H1 (cell line): ENCODE data around the gene PHTF2. TPM values are rescaled to one million over a fixed set of nuclear protein-coding genes. Genes with fewer than 3 reads are reported as not detected.

ENCODE experiments used
- CTCF ChIA-PET: fragments of 300-600 bp; sonication (Branson Sonifier 250); formaldehyde crosslinking; loops from one replicate; lab custom pipeline; 2021; ENCODE audit not compliant: partially characterized antibody; lab: Charles Lee
- POLR2A ChIA-PET: fragments of 300-600 bp; sonication (Branson Sonifier 250); formaldehyde crosslinking; loops from one replicate; lab custom pipeline; 2021; ENCODE audit warnings: inconsistent platforms; ENCODE audit not compliant: partially characterized antibody; lab: Charles Lee
- DNase-seq, 2 experiments: peaks; one replicate each; pipeline versions ENCODE4 v3.0.0 to v3.0.0-alpha.2; 2010 to 2022; ENCODE audit warnings: low spot score in 2 of 2, low read depth in 1 of 2, mixed read lengths in 1 of 2
- FAIRE-seq: peaks from 2 replicates; lab custom pipeline; 2011; peaks lifted over from hg19 to GRCh38; lab: Jason Lieb, UNC
- H2AFZ ChIP-seq: 2 replicates; pipeline ENCODE4 v1.8.1; 2012; ENCODE audit warnings: low read length, inconsistent platforms
- H2AK5ac ChIP-seq: 2 replicates; pipeline ENCODE4 v1.6.1; 2013; ENCODE audit warnings: low read depth, low read length
- H2BK120ac ChIP-seq: replicated peaks from 2 replicates; pipeline ENCODE3; 2013; ENCODE audit warnings: low read depth, low read length, inconsistent platforms
- H2BK12ac ChIP-seq: 2 replicates; pipeline ENCODE4 v1.6.1; 2013; ENCODE audit warnings: low read depth, low read length
- H2BK15ac ChIP-seq: 2 replicates; pipeline ENCODE4 v1.6.1; 2013; ENCODE audit warnings: low read length
- H2BK20ac ChIP-seq: 2 replicates; pipeline ENCODE4 v1.6.1; 2013; ENCODE audit warnings: low read length
- H2BK5ac ChIP-seq: 2 replicates; pipeline ENCODE4 v1.6.1; 2013; ENCODE audit warnings: low read depth, low read length
- H3K14ac ChIP-seq: 2 replicates; pipeline ENCODE4 v1.6.1; 2013; ENCODE audit warnings: inconsistent platforms; ENCODE audit not compliant: insufficient read length
- H3K18ac ChIP-seq: 2 replicates; pipeline ENCODE4 v1.6.1; 2013; ENCODE audit warnings: low read length; ENCODE audit errors: extremely low read depth
- H3K23ac ChIP-seq: 2 replicates; pipeline ENCODE4 v1.6.1; 2013; ENCODE audit warnings: inconsistent platforms; ENCODE audit not compliant: insufficient read length
- H3K23me2 ChIP-seq: 2 replicates; pipeline ENCODE4 v1.6.1; 2013; ENCODE audit warnings: low read depth, low read length
- H3K27ac ChIP-seq: 2 replicates; pipeline ENCODE4 v1.6.1; 2011; ENCODE audit warnings: low read depth, low read length, inconsistent platforms
- H3K27me3 ChIP-seq, 4 experiments: replicated peaks in 1 of 4; 1 replicate in 1 of 4; 2 replicates in 3 of 4; pipeline versions ENCODE4 v1.6.1 to v1.8.1; 2011 to 2013; ENCODE audit warnings: low read length in 3 of 4, mild to moderate bottlenecking in 3 of 4, inconsistent platforms in 2 of 4, mixed read lengths in 2 of 4, moderate library complexity in 1 of 4; ENCODE audit not compliant: control insufficient read depth in 3 of 4, insufficient read depth in 3 of 4; ENCODE audit errors: extremely low read depth in 1 of 4
- H3K36me3 ChIP-seq, 4 experiments: 2 replicates each; pipeline versions ENCODE4 v1.6.1 to v1.8.1; 2011 to 2013; ENCODE audit warnings: mild to moderate bottlenecking in 4 of 4, low read length in 3 of 4, moderate library complexity in 2 of 4, control low read depth in 1 of 4, inconsistent platforms in 1 of 4; ENCODE audit not compliant: insufficient read depth in 4 of 4, control insufficient read depth in 2 of 4
- H3K4ac ChIP-seq: replicated peaks from 2 replicates; pipeline ENCODE3; 2013; ENCODE audit warnings: low read length, low read depth, mixed read lengths, inconsistent platforms; ENCODE audit not compliant: insufficient read length
- H3K4me1 ChIP-seq, 4 experiments: replicated peaks in 1 of 4; 1 replicate in 1 of 4; 2 replicates in 3 of 4; pipeline versions ENCODE4 v1.6.1 to v1.8.1; 2011 to 2013; ENCODE audit warnings: low read length in 3 of 4, inconsistent platforms in 2 of 4, mixed read lengths in 1 of 4; ENCODE audit not compliant: insufficient read depth in 4 of 4, control insufficient read depth in 3 of 4
- H3K4me2 ChIP-seq, 2 experiments: 2 replicates each; pipeline versions ENCODE4 v1.6.1 to v1.8.1; 2011 to 2013; ENCODE audit warnings: low read depth in 2 of 2, low read length in 2 of 2, control low read depth in 1 of 2, inconsistent platforms in 1 of 2, mild to moderate bottlenecking in 1 of 2; ENCODE audit not compliant: insufficient read depth in 1 of 2
- H3K4me3 ChIP-seq, 4 experiments: fragments of 200-600, 300-600 bp in 1 of 4; sonication (generic), shearing (Covaris generic), sonication (Bioruptor Twin) in 1 of 4; 2 replicates each; pipeline versions ENCODE4 v1.5.1 to v1.8.1; 2011 to 2016; ENCODE audit warnings: low read length in 4 of 4, low read depth in 3 of 4, control low read depth in 2 of 4, inconsistent platforms in 2 of 4, mild to moderate bottlenecking in 2 of 4, mixed read lengths in 1 of 4, moderate library complexity in 1 of 4; ENCODE audit not compliant: insufficient read depth in 2 of 4; ENCODE audit errors: extremely low read depth in 1 of 4
- H3K56ac ChIP-seq: replicated peaks from 2 replicates; pipeline ENCODE3; 2013; ENCODE audit warnings: low read depth, mild to moderate bottlenecking, mixed read lengths, low read length, inconsistent platforms; ENCODE audit not compliant: insufficient read length
- H3K79me1 ChIP-seq: 2 replicates; pipeline ENCODE4 v1.6.1; 2013; ENCODE audit warnings: low read depth, low read length, control low read depth
- H3K79me2 ChIP-seq, 2 experiments: 2 replicates each; pipeline versions ENCODE4 v1.6.1 to v1.8.1; 2012 to 2013; ENCODE audit warnings: low read length in 2 of 2, mild to moderate bottlenecking in 2 of 2, inconsistent platforms in 1 of 2; ENCODE audit not compliant: insufficient read depth in 2 of 2, control insufficient read depth in 1 of 2
- H3K9ac ChIP-seq, 4 experiments: replicated peaks in 1 of 4; 1 replicate in 1 of 4; 2 replicates in 3 of 4; pipeline versions ENCODE4 v1.6.1 to v1.8.1; 2011 to 2013; ENCODE audit warnings: low read depth in 3 of 4, low read length in 3 of 4, control low read depth in 2 of 4, mild to moderate bottlenecking in 2 of 4, moderate library complexity in 2 of 4, inconsistent platforms in 1 of 4; ENCODE audit errors: extremely low read depth in 1 of 4
- H3K9me3 ChIP-seq, 2 experiments: 2 replicates each; pipeline versions ENCODE4 v1.6.1 to v1.8.1; 2012 to 2013; ENCODE audit warnings: mild to moderate bottlenecking in 2 of 2, moderate library complexity in 2 of 2, control low read depth in 1 of 2, inconsistent platforms in 1 of 2, low read depth in 1 of 2, low read length in 1 of 2, mixed read lengths in 1 of 2; ENCODE audit not compliant: insufficient read depth in 2 of 2
- H4K20me1 ChIP-seq, 2 experiments: replicated peaks in 1 of 2; 2 replicates each; pipeline versions ENCODE3 to v1.8.1; 2011 to 2013; ENCODE audit warnings: inconsistent platforms in 2 of 2, low read length in 2 of 2, mild to moderate bottlenecking in 1 of 2; ENCODE audit not compliant: insufficient read depth in 2 of 2, control insufficient read depth in 1 of 2
- H4K5ac ChIP-seq: 2 replicates; pipeline ENCODE4 v1.6.1; 2013; ENCODE audit warnings: low read length, low read depth, mixed read lengths, inconsistent platforms; ENCODE audit not compliant: insufficient read length
- H4K8ac ChIP-seq: 2 replicates; pipeline ENCODE4 v1.8.0; 2013; ENCODE audit warnings: mild to moderate bottlenecking, moderate library complexity, low read length, inconsistent platforms; ENCODE audit not compliant: insufficient read depth; ENCODE audit errors: extremely low read depth
- H4K91ac ChIP-seq: replicated peaks from 2 replicates; pipeline ENCODE3; 2013; ENCODE audit warnings: low read length, mixed read lengths, inconsistent platforms; ENCODE audit not compliant: insufficient read length
- RAD21 ChIP-seq, 2 experiments: IDR thresholded peaks in 1 of 2; conservative IDR thresholded peaks in 1 of 2; 2 replicates each; pipeline ENCODE4 v1.6.1; 2011; ENCODE audit warnings: low read depth in 2 of 2, low read length in 2 of 2, improper control_type of control experiment in 1 of 2, inconsistent platforms in 1 of 2, mild to moderate bottlenecking in 1 of 2, moderate library complexity in 1 of 2
- RFX5 ChIP-seq: IDR thresholded peaks from 2 replicates; pipeline ENCODE4 v1.6.1; 2011; ENCODE audit warnings: low read depth, low read length, improper control_type of control experiment, borderline replicate concordance
- RNF2 ChIP-seq: fragments of 200-900, 300-1000 bp; sonication (generic); IDR thresholded peaks from 2 replicates; pipeline ENCODE4 v1.7.1; 2016; ENCODE audit warnings: borderline replicate concordance, low read depth, mild to moderate bottlenecking, antibody characterized with exemption, low read length; ENCODE audit not compliant: poor library complexity, severe bottlenecking; ENCODE audit errors: missing control alignments
- RXRA ChIP-seq: IDR thresholded peaks from 2 replicates; pipeline ENCODE4 v1.6.1; 2011; ENCODE audit warnings: low read depth, mild to moderate bottlenecking, low read length, moderate library complexity; ENCODE audit not compliant: insufficient read depth
- SAP30 ChIP-seq: fragments of 300-600 bp; sonication (generic); IDR thresholded peaks from 2 replicates; pipeline ENCODE4 v1.7.1; 2012; ENCODE audit warnings: low read length, moderate library complexity, mild to moderate bottlenecking, inconsistent platforms; ENCODE audit not compliant: insufficient read depth, insufficient replicate concordance
- TCF12 ChIP-seq: IDR thresholded peaks from 2 replicates; pipeline ENCODE4 v1.6.1; 2011; ENCODE audit warnings: low read depth, mild to moderate bottlenecking, low read length
- WGBS, 2 experiments: shearing (Covaris generic) in 1 of 2; methylation state at CpG; one replicate each; pipeline versions ENCODE4 v1.1.6 to v1.1.7; 2013 to 2015; ENCODE audit warnings: low lambda C conversion rate in 2 of 2, mixed read lengths in 2 of 2, inconsistent platforms in 1 of 2, low coverage in 1 of 2, missing lambda C conversion rate in 1 of 2; ENCODE audit not compliant: insufficient replicate concordance in 2 of 2, insufficient coverage in 1 of 2, insufficient read length in 1 of 2; ENCODE audit errors: extremely low coverage in 1 of 2, missing lambda C conversion rate in 1 of 2; 5-methylcytosine and 5-hydroxymethylcytosine counted together
- polyA plus RNA-seq, 7 experiments: library from polyadenylated mRNA; depleted of rRNA in 3 of 7; stranded (reverse) in 5 of 7; unstranded in 2 of 7; fragments of >200 nt in 5 of 7; fragments of 200-250 nt in 2 of 7; gene quantifications; 1 replicate in 5 of 7; 2 replicates in 1 of 7; 4 replicates in 1 of 7; pipeline versions ENCODE4 v1.2.1 to v1.2.3, GENCODE V29; 2011 to 2013; ENCODE audit warnings: missing spikeins in 2 of 7, mixed read lengths in 2 of 7
- total RNA-seq: library from RNA; stranded (reverse); fragmentation: NEBNext Ultra II Directional; extraction: Animal tissue kit (Norgen Biotek cat#: 25700); gene quantifications from 2 replicates; pipeline ENCODE4 v1.2.1, GENCODE V29; 2021

PHTF2 gene
- total and polyA plus RNA-seq, 2 of the 8 experiments (the other 6 are each of a cell fraction or from before 2014, with no cell fraction given): 9.0 to 25.4 TPM

- Histone ChIP-seq H2BK12ac (no peak overlapping the region), H3K18ac (no peak overlapping the region), H4K91ac (no peak overlapping the region), H2AFZ (no peak overlapping the region), H2AK5ac (no peak overlapping the region), H3K9me3 (no peaks in the 10 kb centered on the region), H3K9ac (no peak overlapping the region), H3K36me3 (no peaks in the 10 kb centered on the region), H2BK5ac (no peak overlapping the region; the same call in 1 of the 2 replicates), H4K8ac (no peak overlapping the region), H2BK15ac (no peak overlapping the region), H3K23me2 (no peaks in the 10 kb centered on the region), H3K27ac (no peak overlapping the region), H3K14ac (no peak overlapping the region), H3K4me3 (no peak overlapping the region), H2BK20ac (no peak overlapping the region), H3K4me2 (no peak overlapping the region), H3K4me1 (no peaks in the 10 kb centered on the region), H2BK120ac (no peak overlapping the region), H3K79me2 (no peaks in the 10 kb centered on the region), H3K79me1 (no peaks in the 10 kb centered on the region), H3K4ac (no peak overlapping the region), H4K20me1 (no peaks in the 10 kb centered on the region), H4K5ac (no peak overlapping the region), H3K56ac (no peak overlapping the region), H3K23ac (no peak overlapping the region), H3K27me3 (no peaks in the 10 kb centered on the region)
- WGBS, 2 experiments: 91% methylated on average over 10 of the region's 10 CpGs; no CpG with 5 or more reads in 1 of the 2 experiments
- TF ChIP-seq SAP30: no peak
- peak in 1 of 2 experiments; percentile 26; a peak in 2 of 4 replicates for TF ChIP-seq RAD21 (IDR thresholded peaks at IDR 0.05 in 1 of 2, conservative IDR thresholded peaks at IDR 0.05 in 1 of 2; ENCODE audit: low read depth in 2 of 2, low read length in 2 of 2)
- TF ChIP-seq RFX5: no peak
- TF ChIP-seq RXRA: no peak
- no peak for TF ChIP-seq TCF12
- TF ChIP-seq RNF2: no peak
- CTCF ChIA-PET: interaction anchor here (0.6 to 4.0 kb wide), 4 partner anchors 10 to 40 kb away, joined by 3 to 16 read pairs (median 4); no protein-coding TSS in a partner anchor
- POLR2A ChIA-PET: interaction anchor here (1.0 kb wide), 1 partner anchor 8 kb away, joined by 3 read pairs; no protein-coding TSS in a partner anchor
- FAIRE-seq (no peak), DNase-seq (no peak)
Observed at GRCh38 chr7:78006063-78006755, 207.6 kb downstream of the PHTF2 start.
